Astrocyte (in vitro differentiated cells and primary cell): ENCODE measurements around the gene CSTF1. TPM values are rescaled to one million over a fixed set of nuclear protein-coding genes. Genes with fewer than 3 reads are reported as not detected.

ENCODE experiments used
- DNase-seq: peaks from one replicate; pipeline ENCODE4 v3.0.0-alpha.2; 2010; ENCODE audit warnings: low read depth
- FAIRE-seq: peaks from 2 replicates; lab custom pipeline; 2011; peaks lifted over from hg19 to GRCh38; lab: Jason Lieb, UNC
- H2AFZ ChIP-seq: 2 replicates; pipeline ENCODE4 v1.6.0; 2012; ENCODE audit warnings: low read depth, low read length, inconsistent platforms
- H3K27ac ChIP-seq: 2 replicates; pipeline ENCODE4 v1.5.1; 2011; ENCODE audit warnings: low read depth, low read length, inconsistent platforms
- H3K27me3 ChIP-seq: 2 replicates; pipeline ENCODE4 v1.6.0; 2011; ENCODE audit warnings: low read length, inconsistent platforms; ENCODE audit not compliant: insufficient read depth
- H3K36me3 ChIP-seq: 2 replicates; pipeline ENCODE4 v1.5.1; 2011; ENCODE audit warnings: low read length, inconsistent platforms; ENCODE audit not compliant: insufficient read depth
- H3K4me1 ChIP-seq: 2 replicates; pipeline ENCODE4 v1.5.1; 2011; ENCODE audit warnings: low read length, inconsistent platforms; ENCODE audit not compliant: insufficient read depth
- H3K4me2 ChIP-seq: 2 replicates; pipeline ENCODE4 v1.6.0; 2012; ENCODE audit warnings: low read length, inconsistent platforms
- H3K4me3 ChIP-seq: 2 replicates; pipeline ENCODE4 v1.5.1; 2011; ENCODE audit warnings: low read depth, mild to moderate bottlenecking, low read length, inconsistent platforms; ENCODE audit not compliant: insufficient read depth
- H3K79me2 ChIP-seq: 2 replicates; pipeline ENCODE4 v1.6.0; 2012; ENCODE audit warnings: mild to moderate bottlenecking, low read length, inconsistent platforms; ENCODE audit not compliant: insufficient read depth
- H3K9ac ChIP-seq: 2 replicates; pipeline ENCODE4 v1.6.0; 2012; ENCODE audit warnings: mild to moderate bottlenecking, low read length, inconsistent platforms
- H3K9me3 ChIP-seq: 2 replicates; pipeline ENCODE4 v1.5.1; 2012; ENCODE audit warnings: low read depth, mild to moderate bottlenecking, low read length, inconsistent platforms; ENCODE audit not compliant: insufficient read depth
- H4K20me1 ChIP-seq: 2 replicates; pipeline ENCODE4 v1.6.0; 2012; ENCODE audit warnings: low read length, inconsistent platforms; ENCODE audit not compliant: insufficient read depth
- H3K27ac Mint-ChIP-seq: one replicate; pipeline ENCODE4 v1.8.0; 2021; ENCODE audit warnings: mild to moderate bottlenecking, mixed read lengths; ENCODE audit not compliant: unreplicated experiment
- H3K27me3 Mint-ChIP-seq: one replicate; pipeline ENCODE4 v1.8.0; 2021; ENCODE audit warnings: low read depth, mixed read lengths; ENCODE audit not compliant: unreplicated experiment
- H3K36me3 Mint-ChIP-seq: one replicate; pipeline ENCODE4 v1.8.0; 2021; ENCODE audit warnings: low read depth, mixed read lengths; ENCODE audit not compliant: unreplicated experiment
- H3K4me1 Mint-ChIP-seq: one replicate; pipeline ENCODE4 v1.8.0; 2021; ENCODE audit warnings: low read depth, mixed read lengths; ENCODE audit not compliant: unreplicated experiment
- H3K4me3 Mint-ChIP-seq: one replicate; pipeline ENCODE4 v1.8.0; 2021; ENCODE audit warnings: mild to moderate bottlenecking, moderate library complexity, mixed read lengths; ENCODE audit not compliant: unreplicated experiment
- H3K9me3 Mint-ChIP-seq: one replicate; pipeline ENCODE4 v1.8.0; 2021; ENCODE audit warnings: mild to moderate bottlenecking, mixed read lengths; ENCODE audit not compliant: unreplicated experiment
- CTCF ChIP-seq: IDR thresholded peaks from 2 replicates; pipeline ENCODE4 v1.5.1; 2011; ENCODE audit warnings: low read depth, mild to moderate bottlenecking, inconsistent platforms, low read length, moderate library complexity; ENCODE audit not compliant: insufficient read depth
- EZH2 ChIP-seq: IDR thresholded peaks from 2 replicates; pipeline ENCODE4 v1.6.1; 2012; ENCODE audit warnings: mild to moderate bottlenecking, low read length, inconsistent platforms; ENCODE audit not compliant: insufficient read depth
- total RNA-seq: library from RNA; stranded (reverse); gene quantifications from 2 replicates; pipeline ENCODE4 v1.2.1, GENCODE V29; 2021

CSTF1 gene
- total RNA-seq, 1 donor from 2014 or later, result 30.3 TPM

- Histone ChIP-seq H2AFZ (peak overlapping the region; percentile 6), H3K4me2 (peak overlapping the region; percentile 36), H3K9me3 (no peaks in the 10 kb centered on the region), H3K9ac (peak overlapping the region; percentile 71), H4K20me1 (no peaks in the 10 kb centered on the region), H3K27me3 (no peaks in the 10 kb centered on the region), H3K36me3 (no peaks in the 10 kb centered on the region), H3K27ac (peak overlapping the region; percentile 86), H3K79me2 (no peaks in the 10 kb centered on the region), H3K4me1 (peaks cover 35% of the 10 kb centered on the region), H3K4me3 (no peak overlapping the region)
- H3K27ac Mint-ChIP-seq, result peak overlapping the region; percentile 64
- no peaks in the 10 kb centered on the region for H3K27me3 Mint-ChIP-seq
- H3K4me3 Mint-ChIP-seq, result no peak overlapping the region
- peaks cover 29% of the 10 kb centered on the region for H3K4me1 Mint-ChIP-seq
- peaks cover 4% of the 10 kb centered on the region for H3K9me3 Mint-ChIP-seq
- DNase-seq (peak; percentile 41), FAIRE-seq (no peak)
- H3K36me3 Mint-ChIP-seq, result no peaks in the 10 kb centered on the region
- no peak for TF ChIP-seq EZH2
- TF ChIP-seq CTCF, result no peak
Observed at GRCh38 chr20:56433221-56433879, 40.9 kb downstream of the CSTF1 start.

- no peaks in the 10 kb centered on the region for H3K9me3 ChIP-seq
- H2AFZ ChIP-seq, result peak overlapping the region; percentile 6
- no peak for FAIRE-seq
- H3K27ac ChIP-seq, result peak overlapping the region; percentile 86
- no peak overlapping the region for H3K27ac Mint-ChIP-seq
- H3K4me1 Mint-ChIP-seq, result peaks cover 25% of the 10 kb centered on the region
- DNase-seq, result peak; percentile 92
- no peaks in the 10 kb centered on the region for H3K79me2 ChIP-seq
- no peaks in the 10 kb centered on the region for H3K27me3 ChIP-seq
- H3K36me3 Mint-ChIP-seq, result no peaks in the 10 kb centered on the region
- no peak overlapping the region for H3K4me3 ChIP-seq
- H4K20me1 ChIP-seq, result no peaks in the 10 kb centered on the region
- H3K27me3 Mint-ChIP-seq, result no peaks in the 10 kb centered on the region
- H3K36me3 ChIP-seq, result no peaks in the 10 kb centered on the region
- H3K4me1 ChIP-seq, result peaks cover 34% of the 10 kb centered on the region
- TF ChIP-seq CTCF (no peak), EZH2 (no peak)
- peak overlapping the region; percentile 71 for H3K9ac ChIP-seq
- H3K9me3 Mint-ChIP-seq, result peaks cover 4% of the 10 kb centered on the region
- H3K4me3 Mint-ChIP-seq, result no peak overlapping the region
- H3K4me2 ChIP-seq, result peak overlapping the region; percentile 36
Observed at GRCh38 chr20:56433880-56434255, 41.4 kb downstream of the CSTF1 start.
